ENCODE data around the gene SYT13. TPM values are rescaled to one million over a fixed set of nuclear protein-coding genes. Genes with fewer than 3 reads are reported as not detected.

Gene SYT13
- total and polyA plus RNA-seq, 2 donors (not counting 3 experiments of a cell fraction or from before 2014, with no cell fraction given): not detected

DNA sequence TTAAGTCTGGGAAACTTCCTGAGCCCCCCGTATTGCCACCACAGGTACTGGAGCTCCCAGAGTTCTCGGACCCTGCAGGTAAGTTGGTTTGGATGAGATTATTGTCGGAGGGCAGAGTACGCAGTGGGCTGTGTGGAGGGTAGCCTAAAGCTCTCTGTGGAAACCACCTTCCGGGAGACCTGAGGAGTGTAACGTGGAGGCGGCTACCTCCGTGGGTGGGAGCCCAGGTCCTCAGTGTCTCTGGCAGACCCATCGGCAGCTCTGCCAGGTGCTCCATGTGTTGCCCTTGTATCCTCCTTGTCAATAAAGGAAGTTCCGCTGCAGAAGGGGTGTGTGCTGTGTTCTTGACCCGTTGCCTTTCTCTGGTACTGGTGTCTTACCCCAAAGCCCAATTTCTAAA lies 61.4 kb downstream of the SYT13 start:
- Histone ChIP-seq H4K20me1 (replicated peaks; ENCODE audit: control insufficient read depth, extremely low read depth, insufficient read depth, low read length) (no peaks in the 10 kb centered on the region), H3K4me2 (ENCODE audit: insufficient read depth, low read length) (no peak overlapping the region), H3K36me3 (ENCODE audit: control insufficient read depth in 2 of 2, extremely low read depth in 1 of 2, insufficient read depth in 2 of 2, low read length in 2 of 2) (peaks cover 0 to 6% of the 10 kb centered on the region in 2 experiments), H3K27ac (ENCODE audit: insufficient read depth, low read depth, low read length) (no peak overlapping the region), H2AFZ (ENCODE audit: low read depth, low read length) (no peak overlapping the region), H3K9me3 (replicated peaks; ENCODE audit: control insufficient read depth, insufficient read depth, low read length) (no peaks in the 10 kb centered on the region), H3K9me1 (replicated peaks; ENCODE audit: control insufficient read depth, extremely low read depth, insufficient read depth, low read length) (no peaks in the 10 kb centered on the region), H3K9ac (replicated peaks; ENCODE audit: extremely low read depth, insufficient read depth, low read length) (no peak overlapping the region), H3K4me1 (ENCODE audit: control insufficient read depth, extremely low read depth, insufficient read depth, low read length) (no peaks in the 10 kb centered on the region), H3K79me2 (ENCODE audit: control insufficient read depth, insufficient read depth, low read length) (no peaks in the 10 kb centered on the region), H3K27me3 (ENCODE audit: control insufficient read depth in 2 of 2, insufficient read depth in 2 of 2, low read length in 2 of 2) (no peaks in the 10 kb centered on the region), H3K4me3 (replicated peaks in 1 of 3; ENCODE audit: insufficient read depth in 1 of 3, low read depth in 1 of 3, low read length in 3 of 3) (no peak overlapping the region)
- no peak for FAIRE-seq
- intact Hi-C loops (cut with micrococcal nuclease) (no loop called here), dilution Hi-C loops (cut with MboI; ENCODE audit: extremely low pct_ligation_motif_present, low sequenced_read_pairs) (no loop called here)
- DNase-seq (ENCODE audit: low read depth, low spot score): no peak
- TF ChIP-seq MAX (IDR thresholded peaks at IDR 0.05; ENCODE audit: insufficient read depth, insufficient read length) (no peak), FOS (IDR thresholded peaks at IDR 0.05; ENCODE audit: borderline replicate concordance, insufficient read depth, low read length) (no peak), MYC (IDR thresholded peaks at IDR 0.05; ENCODE audit: low read depth, low read length) (no peak), POLR2AphosphoS5 (IDR thresholded peaks at IDR 0.05; ENCODE audit: insufficient read depth, low read depth, low read length) (no peak)
- CTCF ChIA-PET: interaction anchor here (1.2 kb wide), 1 partner anchor 9 kb away, joined by 3 read pairs; no protein-coding TSS in a partner anchor
- no TSS peak for BruUV-seq (replicated peaks)
- POLR2A ChIA-PET: no interaction called here

GRCh38 chr11:45223496-45223895 lies 62.6 kb downstream of the SYT13 start:
- TF ChIP-seq MYC (IDR thresholded peaks at IDR 0.05; ENCODE audit: low read depth, low read length) (no peak), MAX (IDR thresholded peaks at IDR 0.05; ENCODE audit: insufficient read depth, insufficient read length) (no peak), EZH2 (IDR thresholded peaks at IDR 0.05; ENCODE audit: borderline replicate concordance, low read depth, low read length, severe bottlenecking) (no peak), JUN (IDR thresholded peaks at IDR 0.05; ENCODE audit: borderline replicate concordance, insufficient read depth, insufficient read length, low read depth) (no peak), GATA2 (IDR thresholded peaks at IDR 0.05; ENCODE audit: insufficient read depth, insufficient read length, low read depth, low read length) (no peak)
- Histone ChIP-seq H3K9me1 (replicated peaks; ENCODE audit: control insufficient read depth, extremely low read depth, insufficient read depth, low read length) (no peaks in the 10 kb centered on the region), H4K20me1 (replicated peaks; ENCODE audit: control insufficient read depth, extremely low read depth, insufficient read depth, low read length) (no peaks in the 10 kb centered on the region), H3K9me3 (replicated peaks; ENCODE audit: control insufficient read depth, insufficient read depth, low read length) (no peaks in the 10 kb centered on the region), H3K4me1 (ENCODE audit: control insufficient read depth, extremely low read depth, insufficient read depth, low read length) (no peaks in the 10 kb centered on the region), H3K79me2 (ENCODE audit: control insufficient read depth, insufficient read depth, low read length) (no peaks in the 10 kb centered on the region), H3K9ac (replicated peaks; ENCODE audit: extremely low read depth, insufficient read depth, low read length) (no peak overlapping the region), H3K27ac (ENCODE audit: insufficient read depth, low read depth, low read length) (no peak overlapping the region), H3K36me3 (ENCODE audit: control insufficient read depth in 2 of 2, extremely low read depth in 1 of 2, insufficient read depth in 2 of 2, low read length in 2 of 2) (peaks cover 0 to 6% of the 10 kb centered on the region in 2 experiments), H3K4me2 (ENCODE audit: insufficient read depth, low read length) (no peak overlapping the region), H2AFZ (ENCODE audit: low read depth, low read length) (no peak overlapping the region), H3K4me3 (replicated peaks in 1 of 3; ENCODE audit: insufficient read depth in 1 of 3, low read depth in 1 of 3, low read length in 3 of 3) (no peak overlapping the region), H3K27me3 (ENCODE audit: control insufficient read depth in 2 of 2, insufficient read depth in 2 of 2, low read length in 2 of 2) (no peaks in the 10 kb centered on the region)
- dilution Hi-C loops (cut with MboI; ENCODE audit: extremely low pct_ligation_motif_present, low sequenced_read_pairs): no loop called here
- intact Hi-C loops (cut with micrococcal nuclease): no loop called here
- FAIRE-seq (no peak), DNase-seq (ENCODE audit: low read depth, low spot score) (no peak)
- CTCF ChIA-PET: no interaction called here
- no TSS peak for BruUV-seq (replicated peaks)
- POLR2A ChIA-PET: no interaction called here
